GM19468 (cell line): ENCODE measurements around the gene UNK.
"Not testable (repeated sequence)": the region's sequence is repeated elsewhere in the genome, so short reads cannot be mapped to it uniquely, and the experiment has no call there.

Source experiments
- ATAC-seq: cut with Tn5 transposase; IDR thresholded peaks from one replicate; pipeline ENCODE4 v1.9.1; 2021; ENCODE audit warnings: mild to moderate bottlenecking, moderate library complexity, moderate number of reproducible peaks; ENCODE audit not compliant: unreplicated experiment; ENCODE audit errors: extremely low read depth

The UNK gene

DNA sequence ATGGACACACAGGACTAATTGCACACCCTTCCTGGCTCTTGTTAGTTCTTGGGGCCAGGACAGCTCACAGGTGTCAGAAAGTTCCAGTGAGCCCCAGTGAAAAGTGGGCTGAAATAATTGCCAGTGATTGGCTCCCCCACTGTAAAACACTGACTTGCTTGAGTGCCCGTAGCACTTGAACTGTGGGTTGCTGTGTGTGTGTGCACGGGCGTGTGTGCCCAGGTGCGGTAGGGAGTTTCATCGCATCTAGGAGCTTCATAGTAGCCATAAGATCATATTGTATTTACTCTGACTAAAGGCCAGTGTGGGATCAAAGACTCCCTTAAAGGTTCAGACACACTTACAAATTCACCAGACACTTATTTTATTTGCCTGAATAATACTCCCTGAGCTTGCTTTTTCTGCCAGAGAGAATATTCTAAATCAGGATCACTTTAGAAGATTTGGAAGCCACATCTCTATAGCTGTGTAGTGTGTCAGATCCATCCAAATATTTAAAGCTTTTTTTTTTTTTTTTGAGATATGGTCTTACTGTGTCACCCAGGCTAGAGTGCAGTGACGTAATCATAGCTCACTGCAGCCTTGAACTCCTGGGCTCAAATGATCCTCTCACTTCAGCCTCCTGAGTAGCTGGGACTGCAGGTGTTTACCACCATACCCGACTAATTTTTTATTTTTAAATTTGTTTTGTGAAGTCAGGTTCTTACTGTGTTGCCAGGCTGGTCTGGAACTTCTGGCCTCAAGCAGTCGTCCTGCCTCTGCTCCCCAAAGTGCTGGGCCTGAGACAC is 11.4 kb downstream of the UNK start:
- ATAC-seq, result no peak

DNA sequence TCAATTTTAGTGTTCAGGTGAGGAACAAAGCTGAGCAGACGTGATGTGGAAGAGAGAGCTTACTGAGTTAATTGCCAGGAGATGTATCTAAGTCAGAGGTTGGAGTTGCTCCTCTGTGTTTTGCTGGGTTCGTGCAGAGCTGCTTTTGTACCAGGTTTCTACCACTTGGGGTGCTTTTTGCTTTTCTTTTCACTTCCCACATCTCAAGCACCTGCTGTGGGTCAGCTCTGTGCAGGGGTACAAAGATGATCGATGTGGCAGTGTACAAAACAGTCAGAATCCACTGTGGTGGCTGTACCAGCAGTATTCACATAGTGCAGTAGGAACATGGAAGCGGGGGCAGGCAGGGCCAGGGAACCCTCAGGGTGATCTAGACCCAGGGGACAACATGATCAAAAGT is 14.8 kb downstream of the UNK start:
- ATAC-seq, result no peak

DNA sequence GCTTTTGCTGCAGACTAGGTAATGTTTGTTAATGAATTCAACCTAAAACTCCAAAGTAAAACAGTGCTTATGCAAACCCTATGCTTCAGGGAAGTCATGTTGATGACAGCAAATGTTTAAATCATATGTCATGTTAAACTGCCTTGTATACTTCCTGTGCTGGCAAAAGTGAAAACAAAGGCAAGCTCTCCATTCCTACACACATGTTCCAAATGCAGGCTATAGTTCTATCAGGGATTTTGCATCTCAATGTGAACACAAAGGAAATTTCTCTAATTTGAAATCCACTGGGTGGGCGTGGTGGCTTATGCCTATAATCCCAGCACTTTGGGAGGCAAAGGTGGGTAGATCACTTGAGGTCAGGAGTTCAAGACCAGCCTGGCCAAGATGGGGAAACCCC is 19.3 kb downstream of the UNK start:
- no peak for ATAC-seq

GRCh38 chr17:75806822-75807500 is 22.4 kb downstream of the UNK start:
- no peak for ATAC-seq

DNA sequence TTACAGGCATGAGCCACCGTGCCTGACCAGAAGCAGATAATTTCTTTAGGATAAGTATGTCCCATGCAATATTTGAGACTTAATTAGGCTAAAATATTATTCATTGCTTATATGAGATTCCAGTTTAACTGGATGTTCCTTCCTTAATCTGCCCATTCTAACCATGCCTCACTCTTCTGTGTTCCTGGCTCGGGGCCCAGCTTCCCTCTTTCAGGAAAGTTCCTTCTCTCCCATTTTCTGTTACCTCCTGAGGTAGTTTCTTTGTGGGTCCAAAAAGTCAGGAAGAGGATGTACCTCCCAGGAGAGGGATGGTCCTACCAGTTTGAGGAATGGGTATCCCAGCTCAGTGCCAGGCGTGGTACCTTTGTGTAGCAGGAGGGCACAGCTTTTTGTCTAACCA is 23.3 kb downstream of the UNK start:
- ATAC-seq, result no peak

GRCh38 chr17:75808549-75808904 is 23.9 kb downstream of the UNK start:
- ATAC-seq, result no peak

DNA sequence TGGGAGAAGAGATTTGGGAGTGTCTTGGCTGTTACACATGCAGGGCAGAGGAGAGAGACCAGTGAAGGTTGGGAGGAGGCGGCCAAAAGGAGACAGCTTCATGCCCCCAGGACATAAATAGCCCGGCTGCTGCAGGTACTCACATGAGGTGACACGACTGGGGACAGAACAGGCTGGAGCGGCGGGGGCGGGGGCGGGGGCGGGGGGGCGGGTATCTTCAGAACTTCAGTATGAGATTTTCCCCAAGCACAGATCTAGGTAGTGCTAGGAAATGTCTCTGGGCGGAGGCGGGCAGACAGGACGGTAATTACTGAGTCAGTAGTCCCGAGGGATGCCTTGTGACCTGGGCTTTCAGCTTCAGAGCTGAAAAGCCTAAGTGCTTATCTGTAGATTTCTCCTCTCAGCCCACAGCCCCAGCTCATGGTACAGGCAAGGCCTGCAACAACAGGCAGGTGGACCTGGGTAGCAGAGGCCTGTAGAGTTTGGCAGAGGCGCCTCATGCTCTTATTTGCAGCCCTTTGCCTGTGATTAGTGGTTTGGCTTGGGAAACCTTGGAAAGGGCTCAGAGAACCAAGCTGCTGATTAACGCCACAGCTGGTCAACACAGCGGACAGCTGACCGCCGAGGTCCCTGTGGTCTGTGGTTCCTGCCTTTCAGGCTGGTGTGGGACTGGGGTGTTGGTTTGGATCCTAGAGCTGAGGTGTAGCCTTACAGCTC is 24.5 kb downstream of the UNK start:
- ATAC-seq, result no peak

DNA sequence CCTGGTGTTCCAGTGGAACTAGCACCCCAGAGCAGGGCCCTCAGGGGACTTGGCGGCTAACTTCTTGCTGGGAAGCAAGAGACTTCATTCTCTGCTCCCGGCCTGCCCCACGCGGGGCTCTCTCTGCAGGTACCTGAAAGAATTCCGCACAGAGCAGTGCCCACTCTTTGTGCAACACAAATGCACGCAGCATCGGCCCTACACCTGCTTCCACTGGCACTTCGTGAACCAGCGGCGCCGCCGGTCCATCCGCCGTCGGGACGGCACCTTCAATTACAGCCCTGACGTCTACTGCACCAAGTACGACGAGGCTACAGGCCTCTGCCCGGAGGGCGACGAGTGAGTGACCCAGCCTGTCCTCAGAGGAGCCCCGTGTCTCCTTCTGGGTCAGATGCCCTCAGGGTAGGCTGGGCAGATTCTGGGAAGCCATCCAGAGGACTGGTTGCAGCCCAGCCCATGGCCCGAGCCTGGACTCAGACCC is 25.1 kb downstream of the UNK start:
- ATAC-seq, result no peak

GRCh38 chr17:75810216-75810615 is 25.6 kb downstream of the UNK start:
- ATAC-seq, result no peak

GRCh38 chr17:75810756-75811155 is 26.1 kb downstream of the UNK start:
- not testable (repeated sequence) for ATAC-seq

GRCh38 chr17:75811174-75811573 is 26.6 kb downstream of the UNK start:
- no peak for ATAC-seq

- ATAC-seq, result no peak
Observed at GRCh38 chr17:75812096-75813013, 27.7 kb downstream of the UNK start.

- no peak for ATAC-seq
Observed at GRCh38 chr17:75813081-75814020, 28.7 kb downstream of the UNK start.

GRCh38 chr17:75814021-75814395 is 29.4 kb downstream of the UNK start:
- no peak for ATAC-seq

GRCh38 chr17:75814900-75815373 is 30.3 kb downstream of the UNK start:
- no peak for ATAC-seq

DNA sequence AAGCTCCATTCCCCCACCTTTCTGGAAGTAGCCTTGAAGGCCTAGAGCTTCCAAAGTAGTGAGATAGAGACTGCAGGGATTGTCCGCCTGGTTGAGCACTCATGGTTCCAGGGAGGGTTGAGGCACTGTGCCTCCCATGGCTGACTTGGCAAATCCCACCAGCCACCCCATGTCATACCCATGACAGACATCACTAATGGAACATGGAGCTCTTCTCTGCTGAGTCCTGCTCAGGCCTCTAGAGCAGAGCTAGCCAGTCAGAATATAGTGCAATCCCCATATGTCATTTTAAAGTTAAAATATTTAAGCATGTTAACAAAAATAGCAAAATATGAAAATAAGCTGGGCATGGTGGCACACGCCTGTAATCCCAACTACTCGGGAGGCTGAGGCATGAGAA is 30.8 kb downstream of the UNK start:
- ATAC-seq, result no peak

DNA sequence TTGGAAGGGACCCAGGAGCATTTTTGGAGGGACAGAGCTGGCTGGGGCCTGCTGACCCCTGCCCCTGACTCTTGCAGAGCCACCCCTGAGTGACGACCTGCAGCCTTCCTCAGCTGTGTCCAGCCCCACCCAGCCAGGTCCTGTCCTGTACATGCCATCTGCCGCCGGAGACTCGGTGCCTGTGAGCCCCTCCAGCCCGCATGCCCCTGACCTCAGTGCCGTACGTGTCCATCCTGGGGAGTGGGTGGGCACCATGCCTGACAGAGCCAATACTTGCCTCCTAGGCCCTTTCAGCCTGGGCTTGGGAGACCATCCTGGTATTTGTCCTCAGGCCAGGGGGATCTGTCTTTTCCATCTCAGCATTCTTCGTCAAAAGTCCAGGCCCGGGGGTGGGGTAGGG is 32.1 kb downstream of the UNK start:
- ATAC-seq, result no peak

- no peak for ATAC-seq
Observed at GRCh38 chr17:75817571-75817970, 33.0 kb downstream of the UNK start.

DNA sequence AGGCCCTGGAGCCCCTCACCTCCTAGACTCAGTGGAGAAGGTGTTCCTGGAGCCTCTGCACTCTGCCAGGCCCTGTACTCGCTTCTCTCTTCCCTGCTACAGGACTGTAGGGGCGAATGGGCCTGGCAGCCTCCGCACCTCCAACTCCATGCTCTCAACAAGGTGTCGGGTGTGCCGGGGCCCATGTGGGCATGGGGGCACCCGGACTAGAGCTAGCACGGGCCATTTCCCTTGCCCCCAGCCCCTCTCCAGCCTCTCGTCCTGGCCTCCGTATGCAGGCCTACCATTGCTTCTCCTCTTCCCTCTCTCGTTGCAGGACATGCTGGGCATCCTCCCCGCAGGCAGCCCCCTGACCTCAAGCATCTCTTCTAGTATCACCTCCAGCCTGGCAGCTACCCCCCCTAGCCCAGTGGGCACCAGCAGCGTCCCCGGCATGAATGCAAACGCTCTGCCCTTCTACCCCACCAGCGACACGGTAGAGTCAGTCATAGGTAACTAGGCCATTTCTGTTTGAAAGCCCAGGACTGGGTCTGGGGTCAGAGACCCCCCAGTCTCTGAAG is 33.8 kb downstream of the UNK start:
- ATAC-seq, result no peak
